ENCODE data around the gene KCNQ1. TPM values are rescaled to one million over a fixed set of nuclear protein-coding genes. Genes with fewer than 3 reads are reported as not detected.

KCNQ1 gene
- total and polyA plus RNA-seq, 2 of the 13 experiments (the other 11 are each of a cell fraction or from before 2014, with no cell fraction given): 0.02 to 0.08 TPM

- TF ChIP-seq FUBP1 (CRISPR knock-in tag; IDR thresholded peaks at IDR 0.05; ENCODE audit: borderline replicate concordance): peak; percentile 17; the same call in 1 of the 2 replicates
- TF ChIP-seq, protein P1, sequence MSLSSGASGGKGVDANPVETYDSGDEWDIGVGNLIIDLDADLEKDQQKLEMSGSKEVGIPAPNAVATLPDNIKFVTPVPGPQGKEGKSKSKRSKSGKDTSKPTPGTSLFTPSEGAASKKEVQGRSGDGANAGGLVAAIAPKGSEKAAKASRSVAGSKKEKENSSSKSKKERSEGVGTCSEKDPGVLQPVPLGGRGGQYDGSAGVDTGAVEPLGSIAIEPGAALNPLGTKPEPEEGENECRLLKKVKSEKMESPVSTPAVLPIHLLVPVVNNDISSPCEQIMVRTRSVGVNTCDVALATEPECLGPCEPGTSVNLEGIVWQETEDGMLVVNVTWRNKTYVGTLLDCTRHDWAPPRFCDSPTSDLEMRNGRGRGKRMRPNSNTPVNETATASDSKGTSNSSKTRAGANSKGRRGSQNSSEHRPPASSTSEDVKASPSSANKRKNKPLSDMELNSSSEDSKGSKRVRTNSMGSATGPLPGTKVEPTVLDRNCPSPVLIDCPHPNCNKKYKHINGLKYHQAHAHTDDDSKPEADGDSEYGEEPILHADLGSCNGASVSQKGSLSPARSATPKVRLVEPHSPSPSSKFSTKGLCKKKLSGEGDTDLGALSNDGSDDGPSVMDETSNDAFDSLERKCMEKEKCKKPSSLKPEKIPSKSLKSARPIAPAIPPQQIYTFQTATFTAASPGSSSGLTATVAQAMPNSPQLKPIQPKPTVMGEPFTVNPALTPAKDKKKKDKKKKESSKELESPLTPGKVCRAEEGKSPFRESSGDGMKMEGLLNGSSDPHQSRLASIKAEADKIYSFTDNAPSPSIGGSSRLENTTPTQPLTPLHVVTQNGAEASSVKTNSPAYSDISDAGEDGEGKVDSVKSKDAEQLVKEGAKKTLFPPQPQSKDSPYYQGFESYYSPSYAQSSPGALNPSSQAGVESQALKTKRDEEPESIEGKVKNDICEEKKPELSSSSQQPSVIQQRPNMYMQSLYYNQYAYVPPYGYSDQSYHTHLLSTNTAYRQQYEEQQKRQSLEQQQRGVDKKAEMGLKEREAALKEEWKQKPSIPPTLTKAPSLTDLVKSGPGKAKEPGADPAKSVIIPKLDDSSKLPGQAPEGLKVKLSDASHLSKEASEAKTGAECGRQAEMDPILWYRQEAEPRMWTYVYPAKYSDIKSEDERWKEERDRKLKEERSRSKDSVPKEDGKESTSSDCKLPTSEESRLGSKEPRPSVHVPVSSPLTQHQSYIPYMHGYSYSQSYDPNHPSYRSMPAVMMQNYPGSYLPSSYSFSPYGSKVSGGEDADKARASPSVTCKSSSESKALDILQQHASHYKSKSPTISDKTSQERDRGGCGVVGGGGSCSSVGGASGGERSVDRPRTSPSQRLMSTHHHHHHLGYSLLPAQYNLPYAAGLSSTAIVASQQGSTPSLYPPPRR (CRISPR knock-in tag; IDR thresholded peaks at IDR 0.05; ENCODE audit: borderline replicate concordance): peak; percentile 89
- peak; percentile 77 for TF ChIP-seq GATA4 (IDR thresholded peaks at IDR 0.05; ENCODE audit: borderline replicate concordance, low read depth)
- no peak; the same call in 1 of the 2 replicates for TF ChIP-seq ZNF691 (CRISPR knock-in tag; IDR thresholded peaks at IDR 0.05; ENCODE audit: borderline replicate concordance, low read depth)
- no peak for TF ChIP-seq ZNF484 (CRISPR knock-in tag; IDR thresholded peaks at IDR 0.05; ENCODE audit: borderline replicate concordance, low read depth)
- no peak for TF ChIP-seq ARID3A (IDR thresholded peaks at IDR 0.05; ENCODE audit: low read depth, low read length)
- TF ChIP-seq ZFX (CRISPR knock-in tag; IDR thresholded peaks at IDR 0.05; ENCODE audit: low read depth): peak; percentile 93
- no peak for TF ChIP-seq ZNF230 (CRISPR knock-in tag; IDR thresholded peaks at IDR 0.05)
- peak; percentile 74 for TF ChIP-seq ZNF563 (CRISPR knock-in tag; IDR thresholded peaks at IDR 0.05)
- peak; percentile 99 for TF ChIP-seq RBFOX2 (IDR thresholded peaks at IDR 0.05; ENCODE audit: low read depth, low read length)
- no peak for TF ChIP-seq AGO1 (IDR thresholded peaks at IDR 0.05; ENCODE audit: low read depth, low read length, poor library complexity, severe bottlenecking)
- TF ChIP-seq, protein P2, sequence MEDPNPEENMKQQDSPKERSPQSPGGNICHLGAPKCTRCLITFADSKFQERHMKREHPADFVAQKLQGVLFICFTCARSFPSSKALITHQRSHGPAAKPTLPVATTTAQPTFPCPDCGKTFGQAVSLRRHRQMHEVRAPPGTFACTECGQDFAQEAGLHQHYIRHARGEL (CRISPR knock-in tag; IDR thresholded peaks at IDR 0.05): no peak
- TF ChIP-seq ZNF572 (CRISPR knock-in tag; IDR thresholded peaks at IDR 0.05): no peak
- no peak for TF ChIP-seq KAT2B (IDR thresholded peaks at IDR 0.05; ENCODE audit: borderline replicate concordance, low read depth, low read length)
- no peak for TF ChIP-seq NCOA5 (CRISPR knock-in tag; IDR thresholded peaks at IDR 0.05)
- TF ChIP-seq ZNF317 (CRISPR knock-in tag; IDR thresholded peaks at IDR 0.05): 0 out of 2 replicates have a peak, but pooled peaks have one; percentile 46
- TF ChIP-seq YY1 (IDR thresholded peaks at IDR 0.05; ENCODE audit: insufficient read depth, insufficient replicate concordance, low read depth, low read length): peak; percentile 37
- no peak; the same call in 1 of the 2 replicates for TF ChIP-seq MTF2 (CRISPR knock-in tag; IDR thresholded peaks at IDR 0.05; ENCODE audit: borderline replicate concordance)
- TF ChIP-seq SMARCE1 (IDR thresholded peaks at IDR 0.05; ENCODE audit: borderline replicate concordance): no peak
Measured at GRCh38 chr11:2732261-2732939, 287.6 kb downstream of the KCNQ1 start (continued).

Data from HepG2 (cell line).